SK-MEL-5 (cell line): ENCODE measurements around the gene ITGA7. TPM values are rescaled to one million over a fixed set of nuclear protein-coding genes. Genes with fewer than 3 reads are reported as not detected.

ENCODE experiments used
- DNase-seq: peaks from one replicate; pipeline ENCODE4 v3.0.0-alpha.2; 2016; ENCODE audit warnings: low read depth, low spot score
- in situ Hi-C: cut with HindIII; loops from 2 replicates; pipeline ENCODE4 v1.10.0; 2016; ENCODE audit warnings: low sequenced_read_pairs, high pct_unique_total_duplicates, low pct_unique_long_range_greater_than_20kb
- total RNA-seq: library from RNA; depleted of rRNA; stranded (reverse); fragments of >200 nt; shearing (Covaris generic); gene quantifications from 2 replicates; pipeline ENCODE4 v1.2.3, GENCODE V29; 2014

The ITGA7 gene
- total RNA-seq, 1 experiment from 2014 or later = 60.5 TPM

DNA sequence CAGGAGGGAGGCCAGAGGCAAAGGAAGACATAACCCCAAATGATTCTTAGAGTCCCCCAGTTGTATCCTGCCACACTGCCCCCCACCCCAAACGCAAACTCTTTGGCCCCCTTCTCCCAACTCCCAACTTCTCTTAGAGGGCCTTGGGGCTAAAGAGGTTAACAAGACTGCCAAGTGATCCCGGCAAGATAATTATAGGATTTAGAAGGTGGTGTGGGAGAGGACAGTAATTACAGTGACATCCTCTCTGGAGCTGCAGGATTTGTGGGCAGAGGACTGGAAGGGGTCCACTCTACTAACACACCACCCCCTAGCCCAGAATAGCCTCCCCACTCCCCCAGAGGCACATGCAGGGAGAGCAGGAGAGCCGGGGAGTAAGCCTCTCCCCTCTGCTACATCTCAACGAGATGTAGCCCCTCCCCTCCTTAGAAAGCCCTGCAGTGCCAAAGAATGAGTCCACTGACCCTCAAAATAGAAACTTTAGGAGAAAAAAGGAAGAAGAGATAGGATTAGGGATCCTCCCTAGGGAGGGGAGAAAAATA lies 29.9 kb upstream of the ITGA7 start:
- DNase-seq = no peak
- in situ Hi-C loops = no loop called here

- peak; percentile 89 for DNase-seq
- in situ Hi-C loops = no loop called here
These were observed 29.3 kb upstream of the ITGA7 start for GRCh38 chr12:55736780-55737580.

DNA sequence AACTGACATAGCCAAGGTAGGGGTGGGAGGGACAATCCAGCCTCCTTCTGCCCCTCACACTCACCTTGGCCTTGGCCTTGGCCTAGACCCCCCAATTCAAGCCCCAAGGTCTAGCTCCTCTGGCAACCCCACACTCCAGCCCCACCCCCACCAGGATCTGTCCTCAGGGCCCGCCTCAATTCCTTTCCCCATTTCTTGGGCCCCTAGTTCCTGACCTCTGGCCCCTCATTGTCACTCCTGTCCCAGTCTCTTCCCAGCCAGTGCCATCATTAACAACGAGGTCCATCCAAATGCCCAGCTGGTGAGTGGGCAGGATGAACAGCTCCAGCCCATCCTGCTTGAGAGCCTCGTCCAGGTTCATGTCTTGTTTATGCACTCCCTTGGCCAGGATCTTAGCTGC lies 28.4 kb upstream of the ITGA7 start:
- in situ Hi-C loops = no loop called here
- no peak for DNase-seq

DNA sequence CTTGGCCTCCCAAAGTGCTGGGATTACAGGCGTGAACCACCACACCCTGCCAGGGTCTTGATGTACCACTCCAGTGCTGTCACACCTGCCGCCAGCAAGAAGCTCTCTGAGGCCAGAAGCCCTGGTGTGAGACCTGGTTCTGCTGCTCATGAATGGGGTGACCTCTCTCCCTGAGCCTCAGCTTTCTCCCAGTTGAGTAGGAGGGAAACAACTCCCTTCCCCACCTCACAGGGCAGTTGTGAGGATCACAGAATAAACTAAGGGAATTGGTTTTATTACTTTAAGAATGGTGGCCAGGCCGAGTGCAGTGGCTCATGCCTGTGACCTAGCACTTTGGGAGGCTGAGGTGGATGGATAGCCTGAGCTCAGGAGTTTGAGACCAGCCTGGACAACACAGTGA lies 26.9 kb upstream of the ITGA7 start:
- no peak for DNase-seq
- in situ Hi-C loops = no loop called here

DNA sequence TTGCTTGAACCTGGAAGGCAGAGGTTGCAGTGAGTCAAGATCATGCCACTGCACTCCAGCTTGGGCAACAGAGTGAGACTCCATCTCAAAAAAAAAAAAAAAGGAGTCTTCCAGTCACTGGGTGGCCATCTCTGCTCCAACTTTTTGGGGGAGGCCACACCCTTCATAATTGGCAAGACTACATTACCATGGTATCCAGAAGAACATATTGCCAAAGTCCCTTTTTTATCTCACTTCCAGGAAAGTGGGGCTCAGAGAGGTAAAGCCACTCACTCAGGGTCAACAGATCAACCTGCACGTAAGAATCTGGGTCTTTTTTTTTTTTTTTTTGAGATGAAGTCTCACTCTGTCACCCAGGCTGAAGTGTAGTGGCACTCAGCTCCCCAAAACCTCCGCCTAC lies 26.2 kb upstream of the ITGA7 start:
- DNase-seq = no peak
- in situ Hi-C loops = no loop called here

DNA sequence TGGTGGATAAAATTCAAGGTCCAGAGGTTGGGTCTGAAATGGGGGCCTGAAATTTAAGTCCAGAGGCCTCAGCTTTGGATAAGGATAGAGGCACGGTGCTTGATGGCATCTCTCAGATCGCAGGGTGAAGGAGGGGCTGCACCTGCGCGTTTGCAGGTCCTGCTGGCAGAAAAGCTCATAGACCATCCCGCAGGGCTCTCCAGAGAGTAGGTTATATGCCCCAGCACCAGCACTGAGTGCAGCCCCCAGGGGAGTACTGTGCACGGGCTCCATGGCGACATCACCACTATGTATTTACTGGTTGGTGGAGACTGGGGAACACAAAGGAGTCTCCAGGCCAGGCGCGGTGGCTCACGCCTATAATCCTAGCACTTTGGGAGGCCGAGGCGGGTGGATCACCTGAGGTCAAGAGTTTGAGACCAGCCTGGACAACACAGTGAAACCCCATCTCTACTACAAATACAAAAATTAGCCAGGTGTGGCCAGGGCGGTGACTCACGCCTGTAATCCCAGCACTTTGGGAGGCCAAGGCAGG lies 25.4 kb upstream of the ITGA7 start:
- DNase-seq = no peak
- in situ Hi-C loops = no loop called here

DNA sequence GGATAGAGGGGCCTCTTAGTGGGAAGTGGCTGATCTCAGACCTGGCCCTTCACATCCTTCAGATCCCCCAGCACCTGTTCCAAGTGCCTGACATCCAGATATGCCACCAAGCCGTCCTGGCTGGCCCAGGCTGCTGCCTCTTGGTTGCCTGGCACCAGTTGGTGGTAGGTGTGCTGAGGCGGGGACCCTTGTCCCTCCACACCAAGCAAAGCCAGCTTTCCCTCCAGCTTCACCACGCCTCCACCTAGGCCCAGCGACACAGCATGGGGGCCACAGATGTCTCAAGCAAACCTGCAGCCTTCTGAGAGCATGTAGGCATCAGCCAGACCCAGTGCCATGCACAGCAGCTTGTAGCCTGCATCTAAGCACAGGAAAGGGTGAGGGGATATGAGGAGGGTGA lies 24.6 kb upstream of the ITGA7 start:
- in situ Hi-C loops = no loop called here
- DNase-seq = no peak

DNA sequence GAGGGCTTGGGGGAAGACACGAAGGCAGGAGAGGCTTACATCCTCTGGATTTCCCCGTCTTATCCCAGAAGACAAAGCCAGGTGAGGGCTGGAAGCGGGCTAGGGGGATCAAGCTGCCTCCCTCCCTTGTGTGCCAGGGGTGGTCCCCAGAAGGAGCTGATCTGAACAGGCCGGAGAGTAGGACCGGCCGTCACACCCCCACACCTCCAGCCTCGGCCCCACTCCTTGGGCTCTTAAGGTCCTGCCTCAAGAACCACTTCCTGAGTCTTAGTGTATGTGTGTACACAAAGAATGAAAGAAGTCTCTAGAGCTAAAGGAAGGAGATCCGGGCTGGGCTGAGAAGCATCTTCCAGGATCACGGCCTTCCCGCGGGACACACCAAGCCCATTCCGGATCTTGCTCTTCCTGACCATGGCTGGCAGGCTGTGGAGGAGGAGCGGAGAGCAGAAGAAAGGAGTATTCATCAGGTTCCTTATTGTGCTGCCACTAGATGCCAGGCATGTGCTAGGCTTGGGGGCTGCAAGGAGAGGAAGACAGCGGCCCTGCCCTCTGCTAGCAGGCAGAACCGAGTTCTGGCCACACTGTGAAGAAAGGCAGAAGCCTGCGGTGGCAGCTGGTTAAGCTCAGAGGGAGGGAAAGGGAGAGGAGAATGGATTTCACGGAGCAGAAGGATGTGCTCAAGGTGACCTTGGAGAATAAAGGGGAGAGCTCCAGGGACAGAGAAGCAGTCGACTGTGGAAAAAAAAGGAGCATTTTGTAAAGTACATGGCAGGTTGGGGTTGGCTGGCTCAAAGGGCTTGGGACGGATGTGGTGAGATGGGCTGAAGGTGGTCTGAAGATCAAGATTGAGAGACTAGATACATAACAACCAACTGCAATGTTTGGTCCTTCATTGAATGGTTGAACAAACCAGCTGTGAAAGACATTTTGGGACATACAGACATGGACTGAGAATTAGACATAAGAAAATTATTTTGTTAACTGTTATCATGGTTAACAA lies 22.4 kb upstream of the ITGA7 start:
- DNase-seq = peak; percentile 91
- in situ Hi-C loops = no loop called here

GRCh38 chr12:55728939-55729818 lies 21.5 kb upstream of the ITGA7 start, which contains the start of gene CD63:
Gene CD63 (minus strand): TSS chr12:55729009. CDS start chr12:55728341, 668 bp downstream.
- in situ Hi-C loops = no loop called here
- DNase-seq = peak; percentile 95

DNA sequence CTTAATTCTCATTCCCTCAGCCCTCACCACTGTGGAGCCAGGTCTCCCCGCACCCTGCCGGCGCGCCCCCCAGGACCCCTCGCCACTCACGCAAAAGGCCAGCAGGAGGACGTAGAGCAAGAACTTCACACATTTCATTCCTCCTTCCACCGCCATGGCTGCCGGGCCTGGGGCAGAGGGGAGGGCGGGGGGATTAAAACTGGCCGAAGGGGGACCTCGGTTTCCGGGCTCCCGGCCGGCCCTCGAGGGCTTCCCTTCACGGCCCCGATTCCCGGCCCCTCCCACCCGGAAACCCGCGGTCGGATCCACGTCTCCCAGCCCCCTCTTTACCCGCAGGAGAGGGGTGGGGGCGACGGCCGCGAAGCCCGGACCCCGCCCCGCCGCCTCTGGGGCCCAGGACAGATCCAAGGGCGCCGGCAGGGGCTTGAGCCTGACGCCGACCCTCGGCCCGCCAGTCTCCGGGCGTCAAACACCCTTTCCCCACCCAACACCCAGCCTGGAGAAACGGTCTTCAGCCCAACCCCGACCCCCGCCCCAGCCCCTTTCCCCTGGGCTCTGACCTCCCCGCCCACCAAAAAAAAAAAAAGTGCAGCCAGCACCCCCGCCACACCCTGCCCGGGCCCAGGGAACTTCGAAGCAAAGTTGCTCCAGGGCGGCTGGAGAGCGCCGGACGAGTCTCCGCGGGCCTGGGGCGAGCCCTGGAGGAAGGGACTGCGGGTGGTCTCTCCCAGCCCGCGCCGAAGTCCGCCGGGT lies 20.7 kb upstream of the ITGA7 start:
- in situ Hi-C loops = no loop called here
- DNase-seq = peak; percentile 77

DNA sequence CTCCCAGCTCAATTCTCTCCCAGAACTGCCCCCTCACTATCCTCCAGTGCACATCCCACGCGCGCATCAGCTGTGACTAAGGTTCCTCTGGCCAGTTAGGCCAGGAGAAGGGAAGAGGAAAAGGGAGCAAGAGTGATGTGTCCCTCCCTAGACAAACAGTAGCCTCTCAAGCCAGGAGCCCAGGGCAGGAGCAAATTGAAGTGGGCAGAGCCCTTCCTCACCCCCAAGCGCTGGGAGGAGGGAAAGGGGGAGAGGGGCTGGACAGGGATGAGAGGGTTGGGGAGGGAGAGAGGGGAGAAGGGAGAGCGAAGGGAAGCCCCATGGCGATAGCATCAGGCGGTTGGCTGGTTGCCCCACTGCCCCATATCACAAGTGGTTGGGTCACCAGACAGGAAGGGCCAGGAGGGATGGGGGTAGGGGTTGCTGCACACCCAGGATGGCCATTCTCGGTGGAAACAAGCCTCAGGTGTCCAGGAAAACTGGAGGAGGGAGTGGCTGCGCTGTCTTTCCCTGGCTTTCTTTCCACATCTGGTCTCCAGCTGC lies 20.0 kb upstream of the ITGA7 start:
- DNase-seq = peak; percentile 88
- in situ Hi-C loops = no loop called here

- DNase-seq = no peak
- in situ Hi-C loops = no loop called here
These were observed 19.3 kb upstream of the ITGA7 start for GRCh38 chr12:55726971-55727370.

- DNase-seq = no peak
- in situ Hi-C loops = no loop called here
These were observed 17.9 kb upstream of the ITGA7 start for GRCh38 chr12:55725556-55725955.

DNA sequence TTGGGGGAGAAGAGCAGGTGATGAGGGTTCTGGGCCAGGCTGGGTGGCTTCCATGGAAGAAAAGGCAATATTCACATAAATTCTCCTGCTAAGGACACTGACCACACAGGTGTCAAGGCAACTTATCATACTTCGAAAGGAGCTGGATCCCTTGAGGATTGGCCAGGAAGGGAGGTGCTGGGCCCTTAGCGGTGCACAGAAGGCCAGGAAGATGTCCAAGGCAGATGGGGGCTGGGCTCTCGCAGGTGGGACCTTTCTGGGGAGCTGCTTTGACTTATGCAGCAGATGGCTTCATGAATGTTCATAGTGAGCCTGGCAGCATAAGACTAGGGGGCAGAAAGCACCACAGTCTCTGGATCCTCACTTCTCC lies 17.2 kb upstream of the ITGA7 start:
- in situ Hi-C loops = no loop called here
- no peak for DNase-seq

- peak; percentile 84 for DNase-seq
- in situ Hi-C loops = no loop called here
These were observed 16.7 kb upstream of the ITGA7 start for GRCh38 chr12:55724226-55724939.
